ENCODE results near the gene CGB1. TPM values are rescaled to one million over a fixed set of nuclear protein-coding genes. Genes with fewer than 3 reads are reported as not detected.

CGB1 gene
- total and polyA plus RNA-seq, 9 of the 15 experiments (the other 6 are each of a cell fraction or from before 2014, with no cell fraction given), result not detected

- TF ChIP-seq ZNF609 (CRISPR knock-in tag; IDR thresholded peaks at IDR 0.05; ENCODE audit: borderline replicate concordance), result no peak
- TF ChIP-seq DPF2 (IDR thresholded peaks at IDR 0.05), result peak; percentile 33; the same call in 1 of the 2 replicates
- TF ChIP-seq MAZ (CRISPR knock-in tag; conservative IDR thresholded peaks at IDR 0.05 in 1 of 2, IDR thresholded peaks at IDR 0.05 in 1 of 2), result peak; percentile 56 to 71; a peak in 3 of 4 replicates
- TF ChIP-seq ZHX1 (conservative IDR thresholded peaks at IDR 0.05; ENCODE audit: low read length), result no peak
- 0 out of 2 replicates have a peak, but pooled peaks have one; percentile 20 for TF ChIP-seq HCFC1 (IDR thresholded peaks at IDR 0.05; ENCODE audit: low read depth, low read length)
- TF ChIP-seq ZBTB7A (IDR thresholded peaks at IDR 0.05; ENCODE audit: borderline replicate concordance, control insufficient read depth, low read depth, low read length), result peak; percentile 78; the same call in 1 of the 2 replicates
- peak; percentile 38; the same call in 1 of the 2 replicates for TF ChIP-seq RBFOX2 (IDR thresholded peaks at IDR 0.05; ENCODE audit: low read depth, low read length)
- peak in 1 of 2 experiments; percentile 71 for TF ChIP-seq E2F6 (IDR thresholded peaks at IDR 0.05; ENCODE audit: borderline replicate concordance in 1 of 2, extremely low read depth in 1 of 2, insufficient read depth in 1 of 2, insufficient read length in 1 of 2, low read depth in 1 of 2, low read length in 1 of 2, poor library complexity in 1 of 2, severe bottlenecking in 1 of 2)
- TF ChIP-seq ZNF592 (IDR thresholded peaks at IDR 0.05), result no peak
- TF ChIP-seq L3MBTL2 (IDR thresholded peaks at IDR 0.05), result peak; percentile 65; the same call in 1 of the 2 replicates
- peak; percentile 69 for TF ChIP-seq SMAD4 (CRISPR knock-in tag; conservative IDR thresholded peaks at IDR 0.05)
Observed at GRCh38 chr19:49056101-49056901, 19.6 kb upstream of the CGB1 start (continued).

Data from K562 (cell line).